ENCODE measurements around the gene CTTNBP2.

DNA sequence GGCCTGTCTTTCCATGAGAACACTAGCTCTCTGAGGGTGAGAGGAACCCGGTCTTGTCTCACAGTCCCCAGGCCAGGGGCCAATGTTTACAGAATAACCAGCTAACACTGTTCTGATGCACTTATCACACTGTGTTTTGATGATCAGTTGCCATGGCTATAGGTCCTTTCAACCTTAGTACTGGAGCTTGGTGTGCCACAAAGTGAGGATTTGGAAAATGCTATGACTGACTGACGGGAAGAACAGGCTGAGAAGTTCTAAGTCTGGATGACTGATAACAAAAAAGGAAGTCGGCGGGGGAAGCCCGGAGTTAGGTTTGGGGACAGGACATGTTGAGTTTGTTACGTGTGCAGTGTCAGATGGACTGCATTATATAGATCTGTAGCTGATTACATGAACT is 141.8 kb downstream of the CTTNBP2 start:
- TF ChIP-seq CTCF (IDR thresholded peaks at IDR 0.05; ENCODE audit: poor library complexity) (no peak), EZH2phosphoT487 (IDR thresholded peaks at IDR 0.05; ENCODE audit: low read depth, severe bottlenecking, unreplicated experiment) (no peak)
